GM21737 (cell line): ENCODE measurements around the gene NAGLU.
"Not testable (repeated sequence)": the region's sequence is repeated elsewhere in the genome, so short reads cannot be mapped to it uniquely, and the experiment has no call there.

Experiments
- ATAC-seq: cut with Tn5 transposase; IDR thresholded peaks from one replicate; pipeline ENCODE4 v1.9.1; 2021; ENCODE audit warnings: mild to moderate bottlenecking, moderate library complexity; ENCODE audit not compliant: unreplicated experiment

Gene NAGLU

DNA sequence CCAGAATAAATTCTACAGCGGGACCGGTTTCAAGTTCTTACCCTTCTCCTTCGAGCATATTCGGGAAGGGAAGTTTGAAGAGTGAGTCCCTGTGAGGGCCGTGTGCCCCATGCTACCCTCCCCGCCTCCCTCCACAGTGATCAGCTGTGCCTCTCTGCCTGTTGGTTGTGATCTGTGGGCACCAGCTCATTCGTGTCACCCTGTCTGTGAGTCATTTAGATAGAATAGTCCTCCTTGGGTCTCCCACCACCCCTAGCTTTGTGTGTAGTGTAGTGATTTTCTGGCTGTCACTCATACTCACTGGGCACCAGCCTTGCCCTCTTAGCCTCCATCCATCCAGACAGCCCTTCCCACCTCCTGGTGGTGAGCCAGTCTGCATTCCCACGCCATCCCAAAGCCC is 15.0 kb upstream of the NAGLU start:
- ATAC-seq: no peak

DNA sequence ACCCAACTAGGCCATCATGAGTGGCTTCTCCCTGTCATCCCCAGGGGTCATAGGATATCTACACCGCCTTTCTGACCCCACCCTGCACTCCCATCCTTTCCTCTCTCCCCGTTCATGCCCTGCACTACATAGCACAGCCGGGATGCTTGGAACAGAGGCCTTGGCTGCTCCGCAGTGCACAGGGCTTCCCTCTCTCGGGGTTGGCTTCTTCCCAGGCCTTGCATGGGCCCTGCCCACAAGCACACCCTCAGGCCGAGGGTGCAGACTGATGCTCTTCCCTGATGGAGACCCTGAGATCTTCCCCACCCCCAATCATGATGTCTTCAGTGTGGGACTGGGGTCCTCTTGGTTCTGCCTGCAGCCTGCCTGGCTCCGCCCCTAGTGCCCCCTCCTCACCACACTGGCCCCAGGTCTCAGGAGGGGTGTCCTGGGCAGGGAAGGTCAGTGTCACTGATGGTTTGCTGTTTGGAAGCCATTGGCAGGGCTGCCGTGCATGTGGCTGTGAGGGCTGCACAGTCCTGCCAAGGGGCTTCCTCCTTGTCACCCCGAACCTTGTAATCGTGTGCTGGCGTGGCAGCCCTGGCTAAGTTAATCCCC is 14.3 kb upstream of the NAGLU start:
- ATAC-seq: no peak

DNA sequence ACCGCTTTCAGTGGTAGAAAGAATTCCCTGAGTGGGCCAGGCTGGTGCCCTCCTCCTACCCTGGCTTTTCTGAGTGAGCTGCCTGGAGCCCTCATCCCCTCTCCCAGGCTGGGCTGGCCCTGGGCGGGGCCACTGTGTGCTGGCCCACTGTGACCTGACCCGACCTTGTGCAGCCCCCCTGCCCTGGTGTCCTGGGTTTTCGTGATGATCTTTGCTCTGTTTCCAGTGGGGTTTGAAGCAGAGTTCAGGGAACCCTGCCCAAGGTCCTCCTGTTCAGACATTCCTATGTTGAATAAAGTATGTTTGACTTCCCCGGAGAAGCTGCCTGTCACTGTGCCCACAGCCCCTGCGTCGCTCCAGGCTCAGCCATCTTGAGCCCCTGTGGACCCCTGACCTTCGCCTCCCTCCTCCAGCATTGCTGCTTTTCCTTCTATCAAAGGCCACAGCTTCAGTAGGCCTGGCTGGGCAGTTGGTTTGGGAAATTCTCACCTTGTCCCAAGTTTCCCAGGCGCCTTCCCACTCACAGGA is 13.7 kb upstream of the NAGLU start:
- ATAC-seq: no peak

DNA sequence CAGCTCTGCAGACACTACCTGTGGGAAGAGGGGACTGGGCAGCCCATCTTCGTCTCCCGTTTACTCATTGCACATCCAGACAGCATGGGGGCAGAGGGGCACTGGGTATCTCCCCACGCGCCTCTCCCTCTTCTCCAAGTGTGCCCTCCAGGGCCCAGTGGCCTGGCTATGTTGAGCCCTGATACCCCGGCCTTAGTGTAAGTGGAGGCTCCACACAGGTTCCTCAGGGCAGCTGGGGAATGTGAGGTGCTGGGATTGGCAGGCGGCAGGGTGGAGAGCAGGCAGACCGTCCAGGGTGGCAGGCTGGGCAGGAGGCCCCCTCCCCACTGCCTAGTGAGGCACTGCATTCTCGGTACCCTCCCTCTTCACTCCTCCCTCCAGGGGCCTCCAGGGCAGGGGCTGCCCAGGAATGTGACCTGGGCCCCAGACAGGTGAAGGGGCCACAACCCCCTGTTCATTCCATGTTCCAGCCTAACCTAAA is 13.2 kb upstream of the NAGLU start:
- ATAC-seq: no peak

DNA sequence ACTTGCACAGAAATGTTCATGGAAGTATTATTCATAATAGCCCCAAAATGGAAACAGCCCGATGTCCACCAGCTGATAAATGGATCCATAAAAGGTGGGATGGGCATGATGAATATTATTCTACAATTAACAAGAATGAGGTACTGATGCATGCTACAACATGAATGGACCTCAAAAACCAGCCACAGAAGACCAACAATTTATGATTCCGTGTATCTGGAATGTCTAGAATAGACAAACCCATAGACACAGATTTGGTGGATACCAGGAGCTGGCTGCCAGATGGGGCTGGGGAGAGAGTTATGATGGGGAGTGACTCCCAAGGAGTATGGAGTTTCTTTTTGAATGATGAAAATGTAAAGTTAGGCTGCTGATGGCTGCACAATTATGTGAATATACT is 10.8 kb upstream of the NAGLU start:
- ATAC-seq: no peak

DNA sequence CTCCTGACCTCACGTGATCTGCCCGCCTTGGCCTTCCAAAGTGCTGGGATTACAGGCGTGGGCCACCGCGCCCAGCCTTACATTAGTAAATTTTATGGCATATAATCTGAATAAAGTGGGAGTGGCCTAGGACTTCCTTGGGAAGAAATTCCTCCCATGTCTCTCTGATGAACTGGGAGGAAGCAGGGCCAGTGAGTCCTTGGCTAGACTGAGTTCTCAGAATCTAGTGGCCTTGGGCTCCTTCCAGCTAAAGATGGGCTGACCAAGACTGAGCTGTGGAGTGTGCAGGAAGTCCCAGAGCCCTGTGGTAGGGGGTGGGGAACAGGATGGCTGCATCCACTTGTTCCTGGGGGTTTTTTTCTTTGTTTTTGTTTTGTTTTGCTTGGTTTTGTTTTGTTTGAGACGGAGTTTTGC is 10.0 kb upstream of the NAGLU start:
- no peak for ATAC-seq

DNA sequence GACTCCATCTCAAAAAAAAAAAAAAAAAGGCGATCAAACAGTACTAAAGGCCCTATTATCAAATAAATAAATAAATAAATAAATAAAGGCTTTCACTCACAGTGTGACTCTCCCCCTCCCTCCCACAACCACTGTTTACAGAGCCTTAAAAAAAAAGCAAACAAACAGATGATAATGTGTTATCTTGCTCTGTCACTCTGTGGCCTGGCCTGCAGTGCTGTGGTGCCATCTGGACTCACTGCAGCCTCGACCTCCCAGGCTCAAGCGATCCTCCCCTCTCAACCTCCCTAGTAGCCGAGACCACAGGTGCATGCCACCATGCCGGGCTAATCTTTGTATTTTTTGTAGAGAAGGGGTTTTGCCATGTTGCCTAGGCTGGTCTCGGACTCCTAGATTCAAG is 8.1 kb upstream of the NAGLU start:
- ATAC-seq: no peak

DNA sequence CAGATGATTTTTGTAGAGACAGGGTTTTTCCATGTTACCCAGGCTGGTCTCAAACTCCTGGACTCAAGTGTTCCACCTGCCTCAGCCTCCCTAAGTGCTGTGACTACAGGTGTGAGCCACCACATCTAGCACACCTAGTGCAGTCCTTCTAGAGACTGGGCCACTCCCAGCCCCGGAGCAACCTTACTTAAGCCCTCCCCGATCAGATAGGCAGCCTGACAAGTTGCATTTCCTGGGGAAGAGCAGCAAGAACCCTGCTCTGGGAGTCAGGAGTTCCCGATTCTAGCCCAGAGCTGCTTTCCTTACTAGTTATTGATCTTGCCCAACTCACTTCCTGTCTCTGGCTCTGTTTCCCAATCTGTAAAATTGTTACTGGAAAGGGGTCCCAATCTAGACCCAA is 7.0 kb upstream of the NAGLU start:
- ATAC-seq: no peak

DNA sequence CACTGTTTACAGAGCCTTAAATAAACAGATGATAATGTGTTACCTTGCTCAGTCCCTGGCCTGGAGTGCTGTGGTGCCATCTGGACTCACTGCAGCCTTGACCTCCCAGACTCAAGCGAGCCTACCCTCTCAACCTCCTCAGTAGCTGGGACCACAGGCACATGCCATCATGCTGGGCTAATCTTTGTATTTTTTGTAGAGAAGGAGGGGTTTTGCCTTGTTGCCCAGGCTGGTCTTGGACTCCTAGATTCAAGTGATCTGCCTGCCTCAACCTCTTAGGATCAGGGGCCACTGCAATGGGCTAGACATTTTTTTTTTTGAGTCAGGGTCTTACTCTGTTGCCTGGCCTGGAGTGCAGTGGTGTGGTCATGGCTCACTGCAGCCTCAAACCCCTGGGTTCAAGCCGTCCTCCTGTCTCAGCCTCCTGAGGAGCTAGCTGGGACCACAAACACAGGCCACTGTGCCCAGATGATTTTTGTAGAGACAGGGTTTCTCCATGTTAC is 5.0 kb upstream of the NAGLU start:
- no peak for ATAC-seq

DNA sequence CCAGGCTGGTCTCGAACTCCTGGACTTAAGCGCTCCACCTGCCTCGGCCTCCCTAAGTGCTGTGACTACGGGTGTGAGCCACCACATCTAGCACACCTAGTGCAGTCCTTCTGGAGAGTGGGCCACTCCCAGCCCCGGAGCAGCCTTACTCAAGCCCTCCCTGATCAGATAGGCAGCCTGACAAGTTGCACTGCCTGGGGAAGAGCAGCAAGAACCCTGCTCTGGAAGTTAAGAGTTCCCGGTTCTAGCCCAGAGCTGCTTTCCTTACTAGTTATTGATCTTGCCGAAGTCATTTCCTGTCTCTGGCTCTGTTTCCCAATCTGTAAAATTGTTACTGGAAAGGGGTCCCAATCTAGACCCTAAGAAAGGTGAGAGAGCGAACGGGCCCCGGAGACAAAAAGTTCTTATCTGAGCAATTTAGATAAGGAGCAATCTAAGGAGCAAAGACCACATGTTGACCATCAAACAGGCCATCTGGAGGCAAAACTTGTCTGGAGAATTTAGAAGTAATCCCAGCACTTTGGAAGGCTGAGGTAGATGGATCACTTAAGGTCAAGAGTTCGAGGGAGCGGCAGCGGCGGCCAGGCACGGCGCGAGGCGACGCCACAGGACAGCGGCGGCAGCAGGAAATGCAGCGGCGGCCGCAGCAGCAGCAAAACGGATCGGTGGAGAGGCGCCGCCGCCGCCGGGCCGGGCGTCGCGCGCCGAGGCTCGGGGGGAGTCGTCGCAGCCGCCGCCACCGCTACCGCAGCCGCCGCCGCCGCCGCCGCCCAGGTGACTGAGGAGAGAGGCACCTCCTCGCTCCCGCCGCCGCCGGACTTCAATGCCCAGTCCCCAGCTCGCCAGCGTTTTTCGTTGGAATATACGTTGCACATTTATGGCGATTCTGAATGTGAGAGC is 4.3 kb upstream of the NAGLU start:
- no peak for ATAC-seq

DNA sequence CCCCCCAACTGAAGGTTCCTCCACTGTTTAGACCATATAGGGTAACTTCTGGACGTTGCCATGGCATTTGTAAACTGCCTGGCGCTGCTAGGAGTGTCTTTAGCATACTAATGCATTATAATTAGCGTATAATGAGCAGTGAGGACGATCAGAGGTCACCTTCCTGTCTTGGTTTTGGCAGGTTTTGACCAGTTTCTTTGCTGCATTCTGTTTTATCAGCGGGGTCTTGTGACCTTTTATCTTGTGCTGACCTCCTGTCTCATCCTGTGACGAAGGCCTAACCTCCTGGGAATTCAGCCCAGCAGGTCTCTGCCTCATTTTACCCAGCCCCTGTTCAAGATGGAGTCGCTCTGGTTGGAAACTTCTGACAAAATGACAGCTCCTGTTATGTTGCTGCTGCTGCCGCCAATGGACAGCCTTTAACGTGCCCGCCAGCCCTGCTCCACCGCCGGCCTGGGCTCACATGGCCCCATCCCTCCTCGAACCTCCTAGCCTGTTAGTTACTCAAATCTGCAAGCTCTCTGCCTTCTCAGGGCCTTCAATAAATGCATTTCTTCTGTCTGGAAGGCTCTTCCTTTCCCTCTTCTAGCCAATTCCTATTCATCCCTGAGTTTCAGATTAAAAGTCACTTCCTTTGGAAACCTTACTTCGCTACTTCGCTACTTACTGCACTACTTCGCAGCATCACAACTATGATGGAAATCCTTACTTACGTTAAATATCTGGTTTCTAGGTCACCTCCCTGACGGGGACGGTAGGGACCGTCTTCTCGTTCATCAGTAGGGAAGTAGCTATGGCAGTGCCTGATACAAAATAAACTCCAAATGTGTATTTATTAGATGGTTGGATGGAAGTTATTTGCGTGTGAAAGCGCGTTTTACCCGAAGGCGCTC is 640 bp upstream of the NAGLU start:
- no peak for ATAC-seq

DNA sequence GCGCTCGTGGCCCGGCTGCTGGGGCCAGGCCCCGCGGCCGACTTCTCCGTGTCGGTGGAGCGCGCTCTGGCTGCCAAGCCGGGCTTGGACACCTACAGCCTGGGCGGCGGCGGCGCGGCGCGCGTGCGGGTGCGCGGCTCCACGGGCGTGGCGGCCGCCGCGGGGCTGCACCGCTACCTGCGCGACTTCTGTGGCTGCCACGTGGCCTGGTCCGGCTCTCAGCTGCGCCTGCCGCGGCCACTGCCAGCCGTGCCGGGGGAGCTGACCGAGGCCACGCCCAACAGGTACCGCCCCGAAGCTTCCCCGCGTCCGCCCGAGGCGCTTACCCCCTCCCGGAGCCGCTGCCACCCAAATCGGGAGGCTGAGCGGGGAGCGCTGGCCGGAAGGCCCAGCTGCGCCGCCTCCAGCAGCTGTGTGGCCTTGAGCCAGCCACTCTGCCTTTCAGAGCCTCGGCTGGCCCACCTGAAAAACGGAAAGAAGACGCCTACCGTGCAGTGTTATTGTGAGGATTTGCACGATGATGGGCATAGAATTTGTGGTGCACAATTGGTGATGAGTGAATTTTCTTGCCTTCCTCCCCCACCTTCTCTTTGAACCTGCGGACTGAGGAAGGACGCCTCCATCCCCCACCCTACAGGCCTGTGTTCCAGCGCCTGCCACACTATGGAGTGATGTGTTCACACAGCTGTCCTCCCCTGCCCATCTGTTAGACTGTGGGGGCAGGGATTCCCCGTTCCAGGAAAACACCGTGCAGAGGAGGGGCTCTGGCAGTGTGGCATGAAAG is 523 bp downstream of the NAGLU start:
- ATAC-seq: peak; percentile 57

DNA sequence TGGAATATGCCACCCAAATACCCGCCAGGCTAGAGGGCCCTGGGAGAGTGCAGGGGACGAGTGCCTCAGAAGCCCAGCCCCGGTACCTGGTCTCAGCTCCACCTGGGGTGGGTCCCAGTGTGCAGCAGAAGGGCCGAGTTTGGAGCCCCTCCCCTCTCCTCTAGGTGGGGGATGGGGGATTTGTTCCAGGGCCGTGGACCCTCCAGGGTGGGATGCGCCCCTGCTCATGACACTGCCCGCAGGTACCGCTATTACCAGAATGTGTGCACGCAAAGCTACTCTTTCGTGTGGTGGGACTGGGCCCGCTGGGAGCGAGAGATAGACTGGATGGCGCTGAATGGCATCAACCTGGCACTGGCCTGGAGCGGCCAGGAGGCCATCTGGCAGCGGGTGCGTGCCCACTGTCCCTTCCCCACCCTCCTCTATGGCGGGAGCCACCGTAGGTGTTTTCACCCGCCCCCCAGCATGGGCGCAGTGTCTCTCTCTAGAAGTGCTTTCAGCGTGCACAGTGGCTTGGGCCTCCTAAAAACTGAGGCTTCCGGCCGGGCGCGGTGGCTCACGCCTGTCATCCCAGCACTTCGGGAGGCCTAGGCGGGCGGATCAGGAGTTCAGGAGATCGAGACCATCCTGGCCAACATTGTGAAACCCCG is 1.2 kb downstream of the NAGLU start:
- ATAC-seq: no peak

DNA sequence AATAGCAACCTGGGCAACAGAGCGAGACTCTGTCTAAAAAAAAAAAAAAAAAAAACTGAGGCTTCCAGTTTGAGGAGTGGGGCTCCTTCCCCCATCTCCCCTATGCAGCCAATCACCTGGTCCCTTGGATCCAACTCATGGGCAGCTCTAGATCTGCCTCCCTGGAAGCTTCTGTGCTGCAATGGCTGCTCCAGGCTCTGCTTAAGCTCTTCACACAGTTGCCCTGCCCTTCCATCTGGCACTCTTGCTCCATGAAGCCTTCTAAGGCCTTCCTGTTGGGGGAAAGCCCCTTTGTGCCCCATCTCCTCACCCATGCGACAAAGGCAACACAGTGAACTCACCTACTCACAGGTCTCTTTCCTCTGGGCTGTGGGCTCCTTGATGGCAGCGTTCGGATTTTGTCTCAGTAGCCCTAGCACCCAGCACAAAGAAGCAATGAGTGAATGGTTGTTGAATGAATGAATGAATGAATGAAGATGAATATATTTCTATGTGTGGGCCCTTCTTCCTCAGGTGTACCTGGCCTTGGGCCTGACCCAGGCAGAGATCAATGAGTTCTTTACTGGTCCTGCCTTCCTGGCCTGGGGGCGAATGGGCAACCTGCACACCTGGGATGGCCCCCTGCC is 1.9 kb downstream of the NAGLU start:
- ATAC-seq: no peak

DNA sequence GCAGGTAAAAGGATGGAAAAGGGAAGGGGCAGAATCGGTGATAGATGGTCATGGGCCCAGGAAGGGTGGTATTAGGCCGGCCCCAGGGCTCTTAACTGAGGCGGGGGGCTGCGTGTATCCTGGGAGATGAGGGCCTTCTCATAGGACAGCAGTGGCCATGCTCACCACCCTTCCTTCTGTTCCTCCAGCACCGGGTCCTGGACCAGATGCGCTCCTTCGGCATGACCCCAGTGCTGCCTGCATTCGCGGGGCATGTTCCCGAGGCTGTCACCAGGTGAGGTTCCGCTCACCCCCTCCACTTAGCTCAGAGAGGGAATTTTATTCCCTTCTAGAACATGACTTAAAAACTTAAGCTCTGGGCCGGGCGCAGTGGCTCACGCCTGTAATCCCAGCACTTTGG is 2.4 kb downstream of the NAGLU start:
- ATAC-seq: no peak

DNA sequence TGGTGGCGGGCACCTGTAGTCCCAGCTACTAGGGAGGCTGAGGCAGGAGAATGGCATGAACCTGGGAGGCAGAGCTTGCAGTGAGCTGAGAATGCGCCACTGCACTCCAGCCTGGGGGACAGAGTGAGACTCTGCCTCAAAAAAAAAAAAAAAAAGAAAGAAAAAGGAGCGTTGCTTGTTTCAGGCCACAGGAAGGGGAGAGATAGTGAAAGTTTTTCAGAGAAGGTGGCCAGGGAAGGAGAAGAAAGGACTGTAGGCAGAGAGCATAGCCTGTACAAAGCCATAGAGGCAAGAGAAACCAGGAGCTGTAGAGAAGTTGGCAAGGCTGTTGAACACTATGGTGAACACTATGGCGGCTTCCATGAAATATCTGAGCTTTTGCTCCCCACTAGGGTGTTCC is 4.5 kb downstream of the NAGLU start:
- ATAC-seq: not testable (repeated sequence)

DNA sequence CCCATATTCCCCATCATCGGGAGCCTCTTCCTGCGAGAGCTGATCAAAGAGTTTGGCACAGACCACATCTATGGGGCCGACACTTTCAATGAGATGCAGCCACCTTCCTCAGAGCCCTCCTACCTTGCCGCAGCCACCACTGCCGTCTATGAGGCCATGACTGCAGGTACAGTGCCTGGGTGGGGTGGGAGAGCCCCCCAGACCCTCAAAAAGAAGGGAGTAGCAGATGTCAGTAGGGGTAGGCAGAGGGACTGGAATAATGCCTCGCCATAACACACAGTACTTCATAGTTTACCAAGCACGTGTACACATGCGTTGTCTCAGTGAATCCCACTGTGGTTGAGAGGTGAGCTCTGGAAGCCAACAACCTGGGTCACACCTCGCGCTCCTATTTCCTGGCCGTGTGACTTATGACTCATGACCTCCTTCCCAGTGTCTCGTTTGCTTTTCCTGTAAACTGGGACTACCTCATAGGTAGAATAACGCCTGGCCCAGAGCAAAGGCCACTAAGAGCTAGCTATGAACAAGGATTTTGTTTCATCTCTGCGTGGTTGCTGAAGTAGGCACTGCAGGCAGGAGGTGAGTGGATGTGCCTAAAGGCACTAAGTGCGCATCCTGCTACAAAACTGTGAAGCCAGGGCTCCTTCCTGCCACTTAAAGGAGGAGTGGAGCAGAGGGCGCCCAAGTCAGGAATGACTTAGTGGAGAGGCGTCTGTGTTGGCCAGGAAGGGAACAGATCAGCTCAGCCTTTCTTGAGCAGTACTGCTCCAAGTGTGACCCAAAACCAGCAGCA is 5.2 kb downstream of the NAGLU start:
- no peak for ATAC-seq
